Measurements from ENCODE around the gene CHRNB1. TPM values are rescaled to one million over a fixed set of nuclear protein-coding genes. Genes with fewer than 3 reads are reported as not detected.

CHRNB1 gene
- total RNA-seq, 1 donor from 2014 or later: 11.7 TPM

GRCh38 chr17:7427549-7427948 is 17.3 kb upstream of the CHRNB1 start:
- no peak overlapping the region for H3K4me2 ChIP-seq (ENCODE audit: low read length)
- no peaks in the 10 kb centered on the region for H3K36me3 ChIP-seq (ENCODE audit: insufficient read depth, low read length)
- H3K79me2 ChIP-seq (ENCODE audit: insufficient read depth, low read length): no peaks in the 10 kb centered on the region
- no peak overlapping the region for H3K27ac Mint-ChIP-seq (ENCODE audit: unreplicated experiment)
- no peak overlapping the region for H2AFZ ChIP-seq (ENCODE audit: low read depth, low read length)
- H3K27me3 ChIP-seq (ENCODE audit: insufficient read depth, low read length): no peaks in the 10 kb centered on the region
- H3K9me3 Mint-ChIP-seq (ENCODE audit: unreplicated experiment): peaks cover 2% of the 10 kb centered on the region
- no peak overlapping the region for H3K4me3 Mint-ChIP-seq (ENCODE audit: unreplicated experiment)
- no peak for DNase-seq (ENCODE audit: low read depth)
- peaks cover 3% of the 10 kb centered on the region for H3K36me3 Mint-ChIP-seq (ENCODE audit: low read depth, unreplicated experiment)
- H3K4me3 ChIP-seq (ENCODE audit: insufficient read depth, low read depth, low read length): no peak overlapping the region
- no peaks in the 10 kb centered on the region for H3K4me1 Mint-ChIP-seq (ENCODE audit: low read depth, unreplicated experiment)
- H3K4me1 ChIP-seq (ENCODE audit: insufficient read depth, low read length): no peaks in the 10 kb centered on the region
- no peak overlapping the region for H3K9ac ChIP-seq (ENCODE audit: low read length)
- FAIRE-seq: no peak
- H3K27me3 Mint-ChIP-seq (ENCODE audit: low read depth, unreplicated experiment): peaks cover 5% of the 10 kb centered on the region
- H4K20me1 ChIP-seq (ENCODE audit: insufficient read depth, low read length): no peaks in the 10 kb centered on the region
- H3K9me3 ChIP-seq (ENCODE audit: insufficient read depth, low read depth, low read length): no peaks in the 10 kb centered on the region
- H3K27ac ChIP-seq (ENCODE audit: low read depth, low read length): no peak overlapping the region
- TF ChIP-seq EZH2 (IDR thresholded peaks at IDR 0.05; ENCODE audit: insufficient read depth, low read length): no peak
- TF ChIP-seq, protein P1, sequence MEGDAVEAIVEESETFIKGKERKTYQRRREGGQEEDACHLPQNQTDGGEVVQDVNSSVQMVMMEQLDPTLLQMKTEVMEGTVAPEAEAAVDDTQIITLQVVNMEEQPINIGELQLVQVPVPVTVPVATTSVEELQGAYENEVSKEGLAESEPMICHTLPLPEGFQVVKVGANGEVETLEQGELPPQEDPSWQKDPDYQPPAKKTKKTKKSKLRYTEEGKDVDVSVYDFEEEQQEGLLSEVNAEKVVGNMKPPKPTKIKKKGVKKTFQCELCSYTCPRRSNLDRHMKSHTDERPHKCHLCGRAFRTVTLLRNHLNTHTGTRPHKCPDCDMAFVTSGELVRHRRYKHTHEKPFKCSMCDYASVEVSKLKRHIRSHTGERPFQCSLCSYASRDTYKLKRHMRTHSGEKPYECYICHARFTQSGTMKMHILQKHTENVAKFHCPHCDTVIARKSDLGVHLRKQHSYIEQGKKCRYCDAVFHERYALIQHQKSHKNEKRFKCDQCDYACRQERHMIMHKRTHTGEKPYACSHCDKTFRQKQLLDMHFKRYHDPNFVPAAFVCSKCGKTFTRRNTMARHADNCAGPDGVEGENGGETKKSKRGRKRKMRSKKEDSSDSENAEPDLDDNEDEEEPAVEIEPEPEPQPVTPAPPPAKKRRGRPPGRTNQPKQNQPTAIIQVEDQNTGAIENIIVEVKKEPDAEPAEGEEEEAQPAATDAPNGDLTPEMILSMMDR (IDR thresholded peaks at IDR 0.05; ENCODE audit: insufficient read depth, low read depth, low read length): no peak

- no peak for DNase-seq (ENCODE audit: low read depth)
- H3K4me1 ChIP-seq (ENCODE audit: insufficient read depth, low read length): no peaks in the 10 kb centered on the region
- H3K4me3 ChIP-seq (ENCODE audit: insufficient read depth, low read depth, low read length): no peak within 1 kb of the TSS
- Mint-ChIP-seq H3K9me3 (ENCODE audit: unreplicated experiment) (peaks cover 2% of the 10 kb centered on the region), H3K36me3 (ENCODE audit: low read depth, unreplicated experiment) (peaks cover 3% of the 10 kb centered on the region), H3K27ac (ENCODE audit: unreplicated experiment) (no peak within 1 kb of the TSS), H3K4me3 (ENCODE audit: unreplicated experiment) (no peak within 1 kb of the TSS), H3K4me1 (ENCODE audit: low read depth, unreplicated experiment) (no peaks in the 10 kb centered on the region), H3K27me3 (ENCODE audit: low read depth, unreplicated experiment) (peaks cover 5% of the 10 kb centered on the region)
- no peaks in the 10 kb centered on the region for H3K9me3 ChIP-seq (ENCODE audit: insufficient read depth, low read depth, low read length)
- no peak for FAIRE-seq
- H3K9ac ChIP-seq (ENCODE audit: low read length): no peak within 1 kb of the TSS
- TF ChIP-seq, protein P1 (IDR thresholded peaks at IDR 0.05; ENCODE audit: insufficient read depth, low read depth, low read length): no peak
- TF ChIP-seq EZH2 (IDR thresholded peaks at IDR 0.05; ENCODE audit: insufficient read depth, low read length): no peak
- H3K79me2 ChIP-seq (ENCODE audit: insufficient read depth, low read length): no peaks in the 10 kb centered on the region
- H4K20me1 ChIP-seq (ENCODE audit: insufficient read depth, low read length): no peaks in the 10 kb centered on the region
- H3K27me3 ChIP-seq (ENCODE audit: insufficient read depth, low read length): no peaks in the 10 kb centered on the region
- no peak within 1 kb of the TSS for H3K4me2 ChIP-seq (ENCODE audit: low read length)
- H3K36me3 ChIP-seq (ENCODE audit: insufficient read depth, low read length): no peaks in the 10 kb centered on the region
- no peak within 1 kb of the TSS for H3K27ac ChIP-seq (ENCODE audit: low read depth, low read length)
- no peak within 1 kb of the TSS for H2AFZ ChIP-seq (ENCODE audit: low read depth, low read length)
Measured at GRCh38 chr17:7428557-7428956, 16.3 kb upstream of the CHRNB1 start, which contains the start of gene SPEM3. TSS of gene SPEM3 (plus strand) at chr17:7428857. CDS start at chr17:7428903, 46 bp downstream.

DNA sequence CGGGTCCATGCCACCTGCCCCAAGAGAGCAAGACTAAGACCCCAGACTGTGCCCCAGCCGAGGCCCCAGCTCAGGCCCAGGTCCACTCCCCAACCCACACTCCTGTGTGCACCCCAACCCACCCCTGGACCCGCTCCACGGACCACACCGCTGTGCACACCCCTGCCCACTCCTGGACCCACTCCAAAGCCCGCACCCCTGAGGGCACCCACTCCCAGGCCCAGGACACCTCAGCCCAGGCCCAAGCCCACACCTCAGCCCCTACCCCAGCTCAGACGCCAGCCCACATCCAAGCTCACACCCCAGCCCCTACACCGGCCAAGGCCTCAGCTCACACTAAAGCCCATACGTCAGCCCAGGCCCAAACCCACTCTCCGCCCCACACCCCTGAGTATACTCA is 15.1 kb upstream of the CHRNB1 start:
- Histone ChIP-seq H4K20me1 (ENCODE audit: insufficient read depth, low read length) (no peaks in the 10 kb centered on the region), H3K36me3 (ENCODE audit: insufficient read depth, low read length) (no peaks in the 10 kb centered on the region), H3K4me3 (ENCODE audit: insufficient read depth, low read depth, low read length) (no peak overlapping the region), H3K27ac (ENCODE audit: low read depth, low read length) (no peak overlapping the region), H2AFZ (ENCODE audit: low read depth, low read length) (no peak overlapping the region), H3K9me3 (ENCODE audit: insufficient read depth, low read depth, low read length) (no peaks in the 10 kb centered on the region), H3K9ac (ENCODE audit: low read length) (no peak overlapping the region), H3K27me3 (ENCODE audit: insufficient read depth, low read length) (no peaks in the 10 kb centered on the region), H3K4me2 (ENCODE audit: low read length) (no peak overlapping the region), H3K79me2 (ENCODE audit: insufficient read depth, low read length) (no peaks in the 10 kb centered on the region), H3K4me1 (ENCODE audit: insufficient read depth, low read length) (no peaks in the 10 kb centered on the region)
- H3K9me3 Mint-ChIP-seq (ENCODE audit: unreplicated experiment): peaks cover 2% of the 10 kb centered on the region
- no peak for FAIRE-seq
- H3K4me3 Mint-ChIP-seq (ENCODE audit: unreplicated experiment): no peak overlapping the region
- no peaks in the 10 kb centered on the region for H3K4me1 Mint-ChIP-seq (ENCODE audit: low read depth, unreplicated experiment)
- no peak overlapping the region for H3K27ac Mint-ChIP-seq (ENCODE audit: unreplicated experiment)
- H3K36me3 Mint-ChIP-seq (ENCODE audit: low read depth, unreplicated experiment): peaks cover 3% of the 10 kb centered on the region
- no peak for DNase-seq (ENCODE audit: low read depth)
- peaks cover 5% of the 10 kb centered on the region for H3K27me3 Mint-ChIP-seq (ENCODE audit: low read depth, unreplicated experiment)
- TF ChIP-seq, protein P1 (IDR thresholded peaks at IDR 0.05; ENCODE audit: insufficient read depth, low read depth, low read length): no peak
- TF ChIP-seq EZH2 (IDR thresholded peaks at IDR 0.05; ENCODE audit: insufficient read depth, low read length): no peak
